GM19324 (cell line): ENCODE measurements around the gene CYP26B1.
A peak's percentile ranks its signal among the peaks of the same experiment; 100 is the strongest.

Experiments
- ATAC-seq: cut with Tn5 transposase; IDR thresholded peaks from one replicate; pipeline ENCODE4 v1.9.1; 2021; ENCODE audit warnings: mild to moderate bottlenecking, moderate library complexity; ENCODE audit not compliant: unreplicated experiment, low FRiP score

CYP26B1 gene

GRCh38 chr2:72142570-72143440, 4.9 kb downstream of the CYP26B1 start:
- ATAC-seq = no peak

DNA sequence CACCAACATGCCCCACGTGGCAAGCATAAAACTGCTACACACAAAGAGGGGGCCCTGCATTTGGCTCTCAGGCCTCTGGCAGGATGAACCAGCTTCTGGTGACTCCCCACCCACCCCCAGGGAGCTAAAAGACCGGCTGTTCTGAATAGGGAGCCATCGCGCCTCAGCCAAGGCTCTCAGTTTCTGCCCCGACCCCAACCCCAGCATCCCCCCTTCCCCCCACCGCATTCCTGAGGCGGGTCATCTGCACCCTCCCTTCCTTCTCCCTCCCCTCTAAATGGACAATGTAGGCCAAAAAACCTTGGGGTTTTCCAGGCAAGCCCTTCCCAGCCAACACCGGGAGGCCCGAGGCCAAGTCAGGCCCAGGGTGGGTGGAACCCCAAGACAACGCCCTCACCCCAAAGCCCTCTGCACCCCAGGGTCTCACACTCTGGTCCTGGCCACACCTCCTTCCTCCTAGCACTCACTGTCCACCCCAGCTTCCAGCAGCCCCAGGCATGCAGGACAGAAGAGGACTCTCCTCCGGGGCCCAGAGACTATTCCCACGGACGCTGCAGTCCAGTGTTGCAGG, 5.7 kb downstream of the CYP26B1 start:
- no peak for ATAC-seq

- ATAC-seq = no peak
These were observed 6.5 kb downstream of the CYP26B1 start for GRCh38 chr2:72141032-72141645.

DNA sequence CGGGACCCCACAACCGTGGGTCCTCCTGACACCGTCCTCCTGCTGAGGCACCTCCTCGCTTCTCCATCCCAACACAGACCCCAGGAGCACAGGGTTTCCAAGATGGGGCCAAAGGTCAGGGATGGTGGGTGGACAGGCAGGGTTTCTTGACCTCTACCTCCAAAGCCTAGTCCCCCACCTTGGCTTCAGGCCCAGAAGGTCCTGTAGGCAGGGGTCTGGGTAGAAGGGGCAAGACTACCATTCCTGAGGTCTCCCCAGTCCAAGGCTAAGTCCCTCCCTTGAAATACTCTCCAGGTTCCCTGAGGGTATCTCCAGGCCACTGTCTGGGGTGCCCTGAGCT, 7.1 kb downstream of the CYP26B1 start:
- ATAC-seq = no peak

DNA sequence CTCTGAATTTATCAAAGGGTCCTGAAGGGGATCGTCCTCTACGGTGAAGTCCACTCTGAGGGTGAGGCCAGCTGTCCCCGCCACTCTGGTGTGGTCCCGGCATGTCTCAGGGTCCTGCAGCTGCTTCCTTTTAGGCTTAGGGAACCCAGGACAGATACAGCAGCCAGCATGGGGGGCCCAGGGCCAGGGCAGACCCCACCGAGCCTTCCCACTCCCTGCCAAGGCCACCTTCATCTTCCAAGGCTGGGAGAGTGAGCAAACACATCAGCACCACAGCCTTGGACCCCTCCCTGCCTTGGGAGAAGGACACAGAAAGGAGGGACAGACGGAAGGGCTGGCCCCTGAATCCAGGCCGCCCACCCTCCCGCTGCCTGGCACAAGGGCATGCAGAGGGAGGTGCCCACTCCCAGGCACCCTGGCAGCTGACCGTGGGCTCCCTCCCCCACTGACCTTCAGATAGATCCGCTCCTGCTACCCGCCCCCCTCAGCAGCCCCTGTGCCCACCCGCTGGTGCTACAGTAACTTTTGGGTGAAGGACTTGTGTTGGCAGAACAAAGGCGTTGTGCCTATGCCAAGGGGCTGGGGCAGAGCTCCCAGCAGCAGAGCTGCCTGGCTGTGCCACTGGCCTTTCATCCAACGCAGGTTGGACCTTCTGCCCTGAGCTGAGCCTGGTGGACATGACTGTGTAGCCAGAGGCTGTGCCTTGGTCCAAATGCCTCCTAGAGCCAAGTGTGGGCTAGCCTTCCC, 7.6 kb downstream of the CYP26B1 start:
- no peak for ATAC-seq

- ATAC-seq = no peak
These were observed 8.2 kb downstream of the CYP26B1 start for GRCh38 chr2:72139471-72139873.

DNA sequence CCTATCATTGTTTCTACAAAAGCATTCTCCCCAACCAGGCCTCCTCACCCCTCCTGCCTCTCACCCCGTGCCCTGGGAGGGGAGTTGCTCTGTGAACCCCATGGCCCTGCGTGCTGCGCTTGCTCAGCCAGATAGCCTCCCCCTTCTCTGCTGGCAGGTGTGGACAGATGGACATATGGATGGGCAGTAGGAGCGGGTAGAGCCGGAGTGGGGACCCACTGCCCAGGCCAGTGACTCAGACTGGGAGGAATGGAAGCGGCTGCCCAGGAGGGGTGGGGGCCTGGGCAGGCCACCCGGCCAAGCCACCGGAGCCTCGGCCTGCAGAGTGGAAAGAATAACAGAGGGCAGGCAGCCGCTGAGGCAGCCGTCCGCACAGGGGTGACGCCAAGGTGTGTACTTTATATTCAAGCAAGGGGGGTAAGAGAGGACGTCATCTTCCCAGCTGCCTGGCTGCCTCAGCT, 8.7 kb downstream of the CYP26B1 start:
- no peak for ATAC-seq

- no peak for ATAC-seq
These were observed 9.4 kb downstream of the CYP26B1 start for GRCh38 chr2:72138011-72138881.

GRCh38 chr2:72137498-72138010, 10.1 kb downstream of the CYP26B1 start:
- ATAC-seq = peak; percentile 81

DNA sequence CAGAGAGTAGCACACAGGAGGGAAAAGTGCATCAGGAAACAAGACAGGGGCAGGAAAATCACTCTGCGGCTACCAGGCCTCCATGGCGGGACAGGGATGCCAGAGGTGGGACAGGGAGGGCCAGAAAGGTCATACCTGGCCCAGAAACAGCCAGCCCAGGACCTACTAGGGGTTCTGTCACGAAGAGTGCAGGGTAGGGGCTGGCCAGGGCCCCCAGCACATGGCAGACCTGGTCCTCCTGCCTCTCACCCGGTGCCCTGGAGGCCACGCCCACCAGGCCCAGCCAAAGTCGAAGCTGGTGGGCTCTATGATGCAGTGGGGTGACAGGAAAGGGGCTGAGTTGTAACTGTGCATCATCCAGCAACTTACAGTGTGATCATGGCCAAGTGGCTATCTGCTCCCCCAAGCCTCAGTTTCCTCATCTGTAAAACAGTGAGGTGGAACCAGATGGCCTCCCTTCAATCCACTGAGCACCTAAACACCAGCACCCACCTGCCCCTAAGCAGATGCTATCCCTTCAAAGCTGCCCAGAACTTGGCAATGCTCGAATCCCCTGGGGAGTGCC, 10.6 kb downstream of the CYP26B1 start:
- peak; percentile 9 for ATAC-seq

DNA sequence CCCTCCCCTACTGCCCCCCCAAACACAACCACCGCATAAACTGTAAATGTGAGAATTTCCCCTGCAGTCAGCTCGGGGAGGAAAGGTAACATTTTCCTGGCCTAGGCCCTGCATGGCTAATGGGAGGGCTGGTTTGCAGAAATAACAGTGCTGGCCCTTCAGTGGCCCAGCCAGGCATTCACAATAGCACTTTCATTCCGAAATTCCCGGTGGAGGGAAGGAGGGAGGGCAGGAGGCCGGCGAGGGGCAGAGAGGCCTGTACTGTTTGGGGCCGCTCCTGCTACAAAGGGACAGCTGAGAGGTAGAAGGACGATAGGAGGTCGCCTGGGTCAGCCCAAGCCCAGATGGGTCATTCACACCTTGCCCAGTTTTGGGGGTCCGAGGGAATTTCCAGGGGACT, 11.3 kb downstream of the CYP26B1 start:
- no peak for ATAC-seq

DNA sequence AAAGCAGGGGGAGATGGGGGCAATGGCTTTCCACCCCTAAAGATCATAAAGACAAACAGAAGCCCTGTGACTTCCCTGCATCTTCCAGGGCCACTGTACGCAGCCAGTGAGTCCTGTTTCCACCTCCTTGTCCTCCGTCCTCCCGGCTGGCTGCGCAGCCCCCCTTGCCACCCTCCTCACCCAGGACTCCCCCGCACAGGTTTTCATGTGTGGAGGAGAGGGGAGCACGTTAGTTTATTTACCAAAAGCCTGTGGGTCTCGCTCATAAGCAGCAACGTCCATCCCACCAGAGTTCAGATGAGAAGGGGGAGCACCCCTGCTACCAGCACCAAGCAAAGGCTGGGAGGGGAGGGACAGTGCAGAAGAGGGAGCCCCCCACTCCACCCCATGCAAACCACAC, 11.7 kb downstream of the CYP26B1 start:
- ATAC-seq = no peak

- no peak for ATAC-seq
These were observed 12.5 kb downstream of the CYP26B1 start for GRCh38 chr2:72134997-72135800.

DNA sequence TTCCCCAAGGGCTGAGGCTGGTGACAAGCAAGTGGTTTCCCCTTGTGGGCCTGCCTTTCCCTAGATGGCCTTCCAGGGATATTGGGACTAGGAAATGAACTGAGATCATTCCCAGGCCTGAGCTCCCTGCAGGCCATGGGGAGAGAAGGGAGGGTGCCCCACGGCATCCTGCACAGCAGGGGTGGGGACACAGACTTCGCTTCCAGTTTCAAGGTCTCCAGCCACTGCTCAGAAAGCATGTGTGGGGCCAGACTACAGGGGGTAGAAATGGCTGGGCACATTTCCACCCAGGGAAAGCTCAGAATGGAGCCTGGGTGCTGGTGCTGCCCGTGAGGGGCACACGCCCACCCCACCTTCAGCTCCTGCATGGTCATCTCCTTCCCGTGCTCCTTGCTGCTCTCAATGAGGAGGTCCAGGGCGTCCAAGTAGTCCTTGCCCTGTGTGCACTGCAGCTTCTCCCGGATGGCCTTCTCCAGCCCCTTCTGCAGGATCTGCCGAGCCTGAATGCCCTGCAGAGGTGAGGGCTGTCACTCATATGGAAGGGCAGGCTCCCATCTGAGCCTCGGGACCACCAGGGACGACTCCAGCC, 13.2 kb downstream of the CYP26B1 start:
- ATAC-seq = no peak

DNA sequence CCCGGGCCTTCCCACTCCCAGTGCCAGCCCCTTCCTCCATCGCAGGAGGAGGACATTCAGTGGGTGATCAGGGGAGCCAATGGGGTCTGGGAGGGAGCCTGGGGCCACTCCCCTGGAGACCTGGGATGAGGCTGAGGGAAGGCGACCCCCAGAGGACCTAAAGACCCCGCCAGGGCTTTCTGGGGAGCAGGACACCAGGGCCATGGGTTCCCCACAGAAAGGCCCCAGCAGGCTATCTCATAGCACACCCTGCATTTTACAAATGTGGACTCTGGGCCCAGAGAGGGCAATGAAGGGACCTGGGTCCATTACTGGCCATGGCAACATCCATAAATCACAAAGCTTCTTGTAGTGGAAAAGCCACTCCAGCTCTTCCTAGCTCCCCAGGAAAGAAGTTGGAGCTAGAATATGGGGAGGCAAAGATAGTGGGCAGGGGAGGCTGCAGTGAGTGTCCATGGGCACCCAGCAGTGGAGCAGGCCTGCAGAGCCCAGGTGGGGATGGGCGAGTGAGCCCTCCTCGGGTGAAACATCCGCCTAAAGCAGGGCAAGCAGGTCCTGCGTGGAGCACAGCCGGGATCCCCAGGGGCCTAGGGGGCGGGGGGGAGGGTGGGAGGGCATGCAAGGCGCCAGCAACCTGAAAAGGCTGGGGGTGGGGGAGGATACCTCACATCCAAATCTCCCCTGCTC, 13.8 kb downstream of the CYP26B1 start:
- ATAC-seq = no peak

DNA sequence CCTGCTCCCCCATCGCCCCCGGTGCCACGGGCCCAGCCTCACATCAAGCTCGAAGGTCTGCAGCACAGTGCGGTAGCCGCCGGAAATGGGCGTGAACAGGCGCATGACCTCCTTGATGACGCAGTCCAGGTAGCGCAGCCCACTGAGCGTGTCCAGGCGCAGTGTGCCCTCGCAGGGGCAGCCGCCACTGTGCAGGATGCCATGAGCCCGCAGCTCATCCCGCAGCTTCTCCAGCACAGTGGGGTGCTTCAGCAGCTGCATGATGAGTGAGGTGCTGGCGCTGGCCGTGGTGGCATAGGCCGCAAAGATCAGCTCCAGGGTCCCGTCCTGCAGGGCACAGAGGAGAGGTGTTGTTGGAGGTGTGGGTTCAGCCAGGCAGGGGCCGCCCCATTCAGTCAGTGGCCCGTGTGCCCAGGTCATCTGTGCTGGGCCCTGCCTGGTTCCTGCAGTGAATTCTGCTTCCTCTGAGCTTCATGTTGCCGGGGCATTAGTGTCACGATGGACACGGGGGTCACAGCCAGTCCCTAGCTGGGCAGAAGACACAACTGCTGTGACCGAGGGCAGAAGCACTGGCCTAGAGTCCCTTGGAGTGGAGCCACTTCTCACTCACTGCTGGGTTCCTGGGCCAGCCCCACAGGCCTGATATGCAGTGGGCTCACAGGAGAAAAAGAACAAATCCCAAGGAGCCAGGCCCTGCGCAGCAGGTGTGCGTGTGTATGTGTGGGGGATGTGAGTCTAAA, 14.5 kb downstream of the CYP26B1 start:
- no peak for ATAC-seq
